ENCODE results near the gene PRKG1.

GRCh38 chr10:52283174-52283573 lies 1208.9 kb downstream of the PRKG1 start:
- TF ChIP-seq CTCF (IDR thresholded peaks at IDR 0.05; ENCODE audit: low read depth, low read length, poor library complexity, severe bottlenecking) (no peak), EZH2phosphoT487 (IDR thresholded peaks at IDR 0.05; ENCODE audit: borderline replicate concordance, low read length) (no peak)
